ENCODE results near the gene CTNND1. TPM values are rescaled to one million over a fixed set of nuclear protein-coding genes. Genes with fewer than 3 reads are reported as not detected.
A peak's percentile ranks its signal among the peaks of the same experiment; 100 is the strongest.

The CTNND1 gene
- polyA plus RNA-seq, 4 donors, result 201 to 226 (median 215) TPM

DNA sequence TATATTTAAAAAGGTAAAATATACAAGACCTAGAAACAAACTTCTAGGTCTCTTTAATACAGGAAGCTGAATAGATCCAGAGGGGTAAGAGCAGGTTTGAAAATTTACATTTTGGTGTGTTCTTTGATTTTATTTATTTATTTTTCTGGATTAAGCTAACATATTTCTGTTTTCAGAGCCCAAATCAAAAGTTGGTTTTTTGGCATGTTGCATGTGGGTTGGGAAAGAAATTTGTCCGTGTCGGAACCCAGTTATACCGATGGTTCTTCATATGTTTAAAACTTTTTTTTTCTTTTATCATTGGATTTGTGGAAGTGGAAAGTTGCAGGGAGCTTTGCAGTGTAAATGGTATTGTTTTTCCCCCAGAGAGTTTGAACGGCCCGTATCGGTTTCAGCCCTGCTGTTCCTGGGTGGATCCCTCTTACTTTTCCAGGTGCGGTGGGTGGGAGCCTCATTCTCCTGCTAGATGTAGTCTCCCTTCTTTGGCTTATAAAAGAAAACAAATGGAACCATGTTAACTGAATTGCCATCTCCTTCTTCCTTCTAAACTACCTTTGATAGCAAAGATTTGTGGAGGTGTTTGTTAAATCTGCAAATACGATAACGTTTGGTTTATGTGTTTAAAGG lies 746 bp downstream of the CTNND1 start:
- DNase-seq (ENCODE audit: low read depth in 4 of 4, low spot score in 3 of 4), result no peak

DNA sequence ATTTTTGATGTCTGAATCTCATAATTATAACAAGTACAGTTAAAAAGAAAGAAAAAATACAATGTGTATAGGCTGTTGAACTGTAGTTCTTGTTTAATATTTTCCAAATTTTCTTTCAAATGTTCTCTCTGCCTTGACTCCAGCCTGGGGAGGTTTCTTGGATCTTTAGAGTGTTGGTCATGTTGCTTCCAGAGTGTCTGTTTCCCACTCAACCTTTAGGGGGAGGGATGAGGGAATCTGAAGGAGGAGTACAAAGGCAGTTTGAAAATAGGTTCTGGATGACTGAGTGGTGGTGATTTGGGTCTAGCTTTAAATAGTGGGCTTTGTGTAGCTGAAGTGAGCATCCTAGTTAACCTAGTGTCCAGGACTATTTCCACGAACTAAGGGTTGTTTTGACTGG lies 2.0 kb downstream of the CTNND1 start:
- no peak for DNase-seq (ENCODE audit: low read depth in 4 of 4, low spot score in 3 of 4)

DNA sequence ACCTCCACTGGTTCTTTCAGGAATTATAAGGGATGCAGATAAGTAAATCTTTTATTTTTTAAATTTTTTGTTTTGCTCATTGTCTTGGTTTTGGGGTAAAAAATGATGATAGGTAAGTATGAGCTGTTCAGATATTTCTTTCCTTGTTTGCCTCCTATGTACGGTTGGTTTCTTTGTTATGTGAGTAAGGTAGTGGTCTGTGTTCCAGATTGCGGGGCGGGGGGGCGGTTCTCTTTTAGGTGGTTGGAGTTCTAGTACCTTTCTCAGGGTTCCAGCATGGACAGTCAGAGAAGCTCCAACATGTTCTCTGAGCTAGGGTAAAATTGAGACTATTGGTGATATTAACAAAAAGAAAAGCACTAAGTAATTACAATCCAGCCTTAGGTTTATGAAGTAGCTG lies 2.4 kb downstream of the CTNND1 start:
- no peak for DNase-seq (ENCODE audit: low read depth in 4 of 4, low spot score in 3 of 4)

GRCh38 chr11:57764566-57764965 lies 3.0 kb downstream of the CTNND1 start:
- no peak for DNase-seq (ENCODE audit: low read depth in 4 of 4, low spot score in 3 of 4)

DNA sequence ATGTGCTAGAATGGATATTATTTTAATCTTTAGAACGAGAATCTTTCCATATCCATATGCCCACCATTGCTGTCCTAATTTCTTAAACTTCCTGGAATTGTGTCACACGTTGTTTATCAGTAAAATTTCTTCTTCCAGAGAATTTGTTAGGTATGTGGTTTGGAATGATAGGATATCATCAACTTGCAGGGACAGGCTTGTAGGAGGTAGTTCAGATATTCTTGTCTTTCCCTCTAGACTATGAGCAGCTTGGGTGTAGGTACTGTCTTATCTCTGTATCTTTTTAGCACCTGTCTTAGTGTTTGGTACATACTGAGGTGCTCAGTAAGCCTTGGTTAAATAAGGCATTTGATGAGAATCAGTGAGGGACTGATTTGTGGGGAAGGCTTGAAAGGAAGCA lies 3.4 kb downstream of the CTNND1 start:
- DNase-seq (ENCODE audit: low read depth in 4 of 4, low spot score in 3 of 4), result no peak

GRCh38 chr11:57770793-57771192 lies 9.2 kb downstream of the CTNND1 start:
- no peak for DNase-seq (ENCODE audit: low read depth in 4 of 4, low spot score in 3 of 4)

DNA sequence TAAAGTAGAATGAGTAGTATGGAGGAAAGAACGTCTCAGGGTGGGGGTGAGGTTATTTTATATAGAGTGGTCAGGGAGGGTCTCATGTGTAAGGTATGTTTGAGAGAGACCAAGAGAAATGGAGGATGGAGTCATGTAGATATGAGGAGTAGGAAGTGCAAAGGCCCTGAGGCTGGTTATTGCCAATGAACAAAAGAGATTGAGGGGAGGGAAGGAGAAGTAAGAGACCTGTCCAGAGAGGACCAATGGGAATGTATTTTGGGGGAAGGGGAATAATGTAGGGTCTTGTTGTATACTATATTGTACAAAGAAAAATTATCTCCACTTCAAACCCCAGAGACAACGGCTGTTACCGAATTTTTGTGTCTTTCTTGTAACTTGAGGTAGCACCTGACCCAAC lies 9.8 kb downstream of the CTNND1 start:
- no peak for DNase-seq (ENCODE audit: low read depth in 4 of 4, low spot score in 3 of 4)

- no peak for DNase-seq (ENCODE audit: low read depth in 4 of 4, low spot score in 3 of 4)
These were observed 11.0 kb downstream of the CTNND1 start for GRCh38 chr11:57772562-57772961.

DNA sequence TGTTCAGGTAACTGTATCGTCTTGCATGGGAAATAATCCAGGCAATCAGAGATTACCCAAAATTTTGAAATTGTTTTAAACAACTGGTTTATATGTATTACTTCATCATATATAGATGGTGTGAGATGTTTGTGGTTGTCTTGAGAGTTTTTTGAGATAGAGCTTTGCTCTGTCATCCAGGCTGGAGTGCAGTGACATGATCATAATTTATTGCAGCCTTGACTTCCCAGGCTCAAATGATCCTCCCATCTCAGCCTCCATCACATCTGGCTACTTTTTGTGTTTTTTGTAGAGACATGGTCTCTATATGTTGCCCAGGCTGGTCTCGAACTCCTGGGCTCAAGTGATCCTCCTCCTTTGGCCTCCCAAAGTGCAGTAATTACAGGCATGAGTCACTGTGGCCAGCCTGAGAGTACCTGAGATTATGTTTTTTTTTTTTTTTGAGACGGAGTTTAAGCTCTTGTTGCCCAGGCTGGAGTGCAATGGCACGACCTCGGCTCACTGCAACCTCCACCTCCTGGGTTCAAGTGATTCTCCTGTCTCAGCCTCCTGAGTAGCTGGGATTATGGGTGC lies 11.5 kb downstream of the CTNND1 start:
- no peak for DNase-seq (ENCODE audit: low read depth in 4 of 4, low spot score in 3 of 4)

DNA sequence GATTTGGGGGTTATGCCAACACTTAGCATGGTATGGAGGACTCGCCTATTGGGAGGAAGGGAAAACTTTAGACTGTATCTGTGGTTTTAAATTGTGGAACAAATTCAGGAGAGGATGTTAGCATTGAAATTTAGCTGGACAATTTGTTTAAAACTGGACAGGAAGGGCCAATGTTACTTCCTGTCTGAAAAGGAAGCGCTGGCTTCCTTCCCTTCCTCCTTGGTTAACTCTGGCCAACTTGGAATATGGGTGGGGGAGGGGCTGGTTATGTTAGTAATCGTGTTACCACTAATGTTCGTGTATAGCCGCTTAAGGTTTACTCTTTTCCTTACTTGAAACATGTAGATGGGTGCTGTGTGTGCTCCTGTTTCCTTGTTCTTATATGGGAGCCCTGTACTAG lies 13.9 kb downstream of the CTNND1 start:
- DNase-seq (ENCODE audit: low read depth in 4 of 4, low spot score in 3 of 4), result no peak

DNA sequence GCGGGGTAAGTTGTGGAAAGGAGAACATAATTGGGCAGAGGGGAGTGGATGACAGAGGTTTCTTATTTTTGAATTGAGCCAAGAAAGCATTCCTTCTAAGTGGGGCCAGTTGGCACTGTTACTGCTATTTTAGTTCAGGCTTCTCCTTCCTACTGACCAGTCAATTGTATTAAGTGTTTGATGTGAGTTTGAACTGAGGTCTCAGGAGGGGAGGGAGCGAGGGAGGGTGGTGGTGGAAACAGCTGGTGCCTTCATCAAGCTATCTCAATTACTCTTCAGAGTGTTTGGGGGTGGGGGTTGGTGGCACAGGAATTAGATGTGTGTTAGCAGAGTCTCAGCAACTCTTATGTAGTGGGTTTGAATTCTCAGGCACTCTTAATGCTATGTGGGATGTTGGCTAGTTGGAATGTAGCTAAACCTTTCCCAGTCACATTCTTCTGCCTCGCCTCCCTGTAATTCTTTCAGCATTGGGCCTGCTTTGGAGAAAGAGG lies 14.5 kb downstream of the CTNND1 start:
- DNase-seq (ENCODE audit: low read depth in 4 of 4, low spot score in 3 of 4), result no peak

DNA sequence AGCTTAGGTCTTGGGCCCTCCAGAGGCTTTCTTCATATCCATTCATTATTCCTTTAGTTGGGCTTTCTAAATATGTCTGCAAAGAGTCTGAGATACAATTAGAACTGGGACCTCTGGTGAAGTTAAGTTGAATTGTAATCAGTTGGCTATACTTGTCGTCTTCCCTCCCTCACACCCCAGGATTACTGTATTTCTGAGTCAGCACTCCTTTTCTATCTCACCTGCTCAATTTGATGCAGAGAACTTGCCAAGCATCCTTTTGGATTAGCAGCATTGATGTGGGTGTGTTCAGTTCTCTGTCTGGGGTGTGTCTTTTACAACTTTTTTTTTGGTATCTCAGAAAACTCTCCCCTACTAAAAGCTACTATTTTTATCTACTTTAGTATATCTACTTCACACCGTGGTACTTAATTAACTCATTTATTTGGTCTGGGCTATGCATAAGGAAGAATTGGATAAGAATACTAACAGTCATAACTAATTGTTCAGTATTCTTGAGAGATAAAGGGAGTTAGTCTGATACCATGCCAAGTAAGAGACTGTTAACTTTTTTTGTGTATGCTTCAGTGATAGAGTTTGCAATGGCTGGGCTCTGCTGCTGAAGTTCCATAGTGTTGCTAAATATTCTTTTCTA lies 15.1 kb downstream of the CTNND1 start:
- no peak for DNase-seq (ENCODE audit: low read depth in 4 of 4, low spot score in 3 of 4)

DNA sequence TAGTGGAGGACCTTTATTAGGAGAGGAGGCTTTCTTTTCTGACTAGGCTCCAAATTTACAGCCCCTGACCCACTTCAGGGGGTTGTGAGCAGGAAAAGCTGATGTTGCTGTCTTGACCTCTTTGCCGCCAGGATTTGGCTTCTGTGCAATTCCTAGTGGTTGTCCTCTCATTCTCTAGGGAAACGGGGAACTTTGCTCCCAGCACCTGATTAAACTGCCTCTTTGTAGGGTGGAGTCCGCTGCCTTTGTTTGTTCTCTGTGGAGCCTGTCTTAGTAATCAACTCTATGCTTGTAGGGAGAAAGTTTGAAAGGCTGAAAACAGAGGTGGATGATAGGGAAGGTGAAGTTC lies 16.3 kb downstream of the CTNND1 start:
- no peak for DNase-seq (ENCODE audit: low read depth in 4 of 4, low spot score in 3 of 4)

DNA sequence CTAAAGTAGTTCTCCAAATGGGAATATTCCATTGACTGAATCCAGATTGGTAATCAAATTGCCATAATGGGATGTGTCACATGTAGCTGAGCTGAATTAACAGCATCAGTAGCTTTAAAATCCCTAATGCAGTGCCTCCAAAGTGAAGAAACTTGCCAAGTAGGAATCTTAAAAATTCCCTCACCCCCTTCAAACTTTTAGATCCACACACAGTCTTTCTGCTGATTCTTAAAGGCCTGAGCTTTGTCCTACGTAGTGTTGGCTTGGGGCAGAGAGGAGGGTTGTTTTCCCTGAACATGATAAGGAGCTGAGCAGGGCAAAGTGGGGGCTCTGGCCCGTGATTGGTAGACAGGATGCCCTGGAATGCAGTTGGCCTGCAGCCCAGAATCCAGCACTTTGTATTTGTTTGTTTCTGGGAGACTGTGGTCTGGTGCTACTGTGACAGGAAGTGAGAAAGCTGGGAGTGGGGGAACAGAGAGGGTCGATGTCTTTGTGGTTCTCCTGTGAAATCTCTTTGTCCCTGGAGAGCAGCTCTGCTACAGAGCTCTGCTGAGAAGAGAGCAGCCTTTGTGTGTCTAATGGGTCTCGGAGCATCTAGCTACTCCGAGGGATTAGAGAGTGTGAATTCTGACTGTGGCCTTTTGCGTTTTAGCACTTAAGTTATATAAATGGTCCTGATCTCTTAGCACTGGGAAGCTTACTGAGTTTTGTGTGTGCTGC lies 16.9 kb downstream of the CTNND1 start:
- DNase-seq (ENCODE audit: low read depth in 4 of 4, low spot score in 3 of 4), result peak; percentile 87 to 95 (median 94)

- no peak for DNase-seq (ENCODE audit: low read depth in 4 of 4, low spot score in 3 of 4)
These were observed 17.7 kb downstream of the CTNND1 start for GRCh38 chr11:57779276-57779675.

DNA sequence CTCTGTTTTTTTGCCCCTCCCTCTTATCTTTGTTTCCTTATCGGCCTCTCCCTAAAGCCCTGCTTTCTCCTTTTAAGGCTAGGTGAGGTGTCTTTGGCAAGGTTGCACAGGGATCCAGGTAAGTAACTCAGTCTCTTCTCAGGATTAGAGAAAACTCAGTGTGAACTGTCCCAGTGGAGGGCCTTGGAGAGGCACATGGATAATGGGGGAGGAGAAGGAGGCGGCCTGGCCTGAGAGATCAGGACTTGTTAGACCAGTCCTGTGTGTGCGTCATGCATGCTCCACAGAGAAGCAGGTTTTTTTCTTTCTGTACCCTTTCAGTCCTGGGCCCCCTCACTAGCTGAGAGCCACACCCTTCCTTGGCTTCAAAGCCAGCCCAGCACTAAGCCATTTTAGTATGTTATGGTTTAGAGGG lies 19.9 kb downstream of the CTNND1 start:
- DNase-seq (ENCODE audit: low read depth in 4 of 4, low spot score in 3 of 4), result no peak

DNA sequence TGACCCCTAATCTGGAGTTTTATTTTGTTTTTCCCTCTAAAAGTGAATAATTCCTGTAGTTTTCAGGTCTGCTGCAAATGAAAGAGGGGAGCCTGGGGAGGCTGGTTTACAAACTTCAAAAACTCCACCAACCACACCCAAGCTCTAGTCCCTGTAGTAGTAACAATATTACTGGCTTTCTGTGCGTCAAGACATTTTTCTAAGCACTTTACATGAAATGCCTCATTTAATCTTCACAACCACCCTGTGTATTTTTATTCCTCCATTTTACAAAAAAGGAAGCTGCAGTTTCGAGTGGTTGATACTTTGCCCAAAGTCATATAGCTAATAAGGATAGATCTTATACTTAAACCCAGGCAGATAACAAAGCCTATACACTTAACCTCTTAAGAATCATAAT lies 23.5 kb downstream of the CTNND1 start:
- no peak for DNase-seq (ENCODE audit: low read depth in 4 of 4, low spot score in 3 of 4)

- DNase-seq (ENCODE audit: low read depth in 4 of 4, low spot score in 3 of 4), result no peak
These were observed 24.8 kb downstream of the CTNND1 start for GRCh38 chr11:57786436-57786835.

DNA sequence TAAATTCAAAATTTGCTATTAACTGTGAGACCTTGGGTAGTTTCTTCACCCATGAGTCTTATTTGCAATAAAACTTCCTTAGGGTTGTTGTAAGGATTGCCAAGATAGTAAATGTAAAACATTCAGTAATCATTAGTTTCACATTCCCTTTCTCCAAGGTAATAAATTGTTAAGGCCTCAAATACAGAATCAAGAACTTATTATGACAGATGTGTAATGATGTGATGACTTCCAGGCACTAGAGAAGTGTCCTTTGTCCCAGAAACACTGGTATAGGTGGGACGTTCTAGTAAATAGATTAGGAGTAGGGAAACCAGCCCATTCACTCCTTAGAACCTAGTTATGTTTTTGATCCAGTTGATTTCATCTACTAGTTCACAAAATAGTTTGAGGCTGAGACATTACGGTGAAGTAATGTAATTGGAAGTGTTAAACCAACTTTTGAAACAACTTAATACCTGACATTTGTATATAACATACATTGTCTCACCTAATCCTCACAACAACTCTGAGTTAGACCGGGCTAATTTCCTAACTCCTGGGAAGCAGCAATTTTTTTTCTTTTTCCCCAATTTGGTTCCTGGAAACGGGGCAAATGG lies 25.5 kb downstream of the CTNND1 start:
- no peak for DNase-seq (ENCODE audit: low read depth in 4 of 4, low spot score in 3 of 4)

DNA sequence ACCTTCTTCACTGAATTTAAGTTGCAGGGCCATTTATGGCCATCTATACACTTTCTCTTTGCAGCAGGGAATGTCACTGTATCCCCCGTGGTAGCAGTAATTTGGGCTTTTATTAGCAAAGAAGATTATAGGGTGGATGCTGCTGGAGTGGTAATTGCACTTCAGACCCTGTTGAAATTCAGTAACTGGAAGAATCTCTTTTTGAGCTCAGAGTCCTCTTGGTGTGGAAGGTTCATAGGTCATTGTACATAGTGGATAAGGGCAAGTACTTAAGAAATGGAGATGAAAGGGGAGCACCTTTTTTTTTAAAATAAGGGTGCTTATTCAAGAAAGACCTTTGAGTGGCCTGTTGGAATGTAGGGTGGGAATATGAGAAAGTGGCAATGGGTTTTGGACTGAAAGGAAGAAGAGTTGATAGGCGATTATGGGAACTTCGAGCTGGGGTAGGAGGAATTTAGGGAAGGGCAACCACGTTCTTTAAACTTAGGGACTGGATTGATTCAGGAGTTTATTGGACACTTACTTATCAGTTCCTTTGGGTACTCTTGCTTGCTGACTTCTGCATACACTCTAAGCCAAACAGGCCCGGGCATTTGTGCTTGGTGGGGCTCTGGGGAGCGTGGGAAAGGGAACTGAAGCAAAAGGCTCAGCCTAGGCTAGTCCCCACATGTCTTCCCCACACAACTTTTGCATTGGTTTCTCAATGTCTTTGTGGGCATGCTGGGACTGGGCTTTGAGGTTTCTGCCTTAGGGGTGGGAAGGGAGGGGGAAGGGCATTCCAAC lies 26.5 kb downstream of the CTNND1 start:
- no peak for DNase-seq (ENCODE audit: low read depth in 4 of 4, low spot score in 3 of 4)

DNA sequence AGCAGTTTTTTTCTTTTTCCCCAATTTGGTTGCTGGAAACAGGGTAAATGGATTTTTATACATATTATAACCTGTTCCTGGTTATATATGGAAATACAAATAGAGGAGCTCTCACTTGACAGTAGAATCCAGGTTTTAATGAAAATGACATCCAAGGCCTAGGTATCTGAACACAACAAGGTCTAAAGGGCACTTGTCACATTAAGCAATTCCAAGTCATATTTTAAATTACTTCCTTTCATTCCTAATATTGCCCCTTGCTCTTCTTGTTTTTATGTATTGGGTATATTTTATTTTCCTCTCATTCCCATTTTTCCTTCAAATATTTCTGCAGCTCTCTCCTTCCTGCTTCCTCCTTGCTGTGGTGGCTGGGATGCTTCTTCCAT lies 27.1 kb downstream of the CTNND1 start:
- no peak for DNase-seq (ENCODE audit: low read depth in 4 of 4, low spot score in 3 of 4)
